Measurements from ENCODE around the gene PCA3.

PCA3 gene

GRCh38 chr9:76744336-76744735 is 19.9 kb upstream of the PCA3 start:
- no peak for DNase-seq (ENCODE audit: low read depth, low spot score)
- in situ Hi-C loops (cut with HindIII; ENCODE audit: low sequenced_read_pairs), result no loop called here
- TF ChIP-seq CTCF (IDR thresholded peaks at IDR 0.05; ENCODE audit: low read depth, low read length), result no peak

GRCh38 chr9:76751001-76751400 is 13.2 kb upstream of the PCA3 start:
- DNase-seq (ENCODE audit: low read depth, low spot score), result no peak
- TF ChIP-seq CTCF (IDR thresholded peaks at IDR 0.05; ENCODE audit: low read depth, low read length), result no peak
- in situ Hi-C loops (cut with HindIII; ENCODE audit: low sequenced_read_pairs), result no loop called here
- no peak overlapping the region for H3K4me3 ChIP-seq (ENCODE audit: low read depth, low read length)

More at GRCh38 chr9:76744336-76744735, 19.9 kb upstream of the PCA3 start:
- no peak overlapping the region for H3K4me3 ChIP-seq (ENCODE audit: low read depth, low read length)

- in situ Hi-C loops (cut with HindIII; ENCODE audit: low sequenced_read_pairs), result no loop called here
- DNase-seq (ENCODE audit: low read depth, low spot score), result peak; percentile 19
- H3K4me3 ChIP-seq (ENCODE audit: low read depth, low read length), result no peak overlapping the region
- TF ChIP-seq CTCF (IDR thresholded peaks at IDR 0.05; ENCODE audit: low read depth, low read length), result peak; percentile 41
Observed at GRCh38 chr9:76756268-76756640, 8.0 kb upstream of the PCA3 start.

GRCh38 chr9:76756941-76757673 is 7.1 kb upstream of the PCA3 start:
- in situ Hi-C loops (cut with HindIII; ENCODE audit: low sequenced_read_pairs), result no loop called here
- no peak for TF ChIP-seq CTCF (IDR thresholded peaks at IDR 0.05; ENCODE audit: low read depth, low read length)
- no peak for DNase-seq (ENCODE audit: low read depth, low spot score)
- H3K4me3 ChIP-seq (ENCODE audit: low read depth, low read length), result no peak overlapping the region

GRCh38 chr9:76758476-76758875 is 5.8 kb upstream of the PCA3 start:
- no peak for TF ChIP-seq CTCF (IDR thresholded peaks at IDR 0.05; ENCODE audit: low read depth, low read length)
- H3K4me3 ChIP-seq (ENCODE audit: low read depth, low read length), result no peak overlapping the region
- in situ Hi-C loops (cut with HindIII; ENCODE audit: low sequenced_read_pairs), result no loop called here
- peak; percentile 1 for DNase-seq (ENCODE audit: low read depth, low spot score)

GRCh38 chr9:76759732-76760131 is 4.5 kb upstream of the PCA3 start:
- in situ Hi-C loops (cut with HindIII; ENCODE audit: low sequenced_read_pairs), result no loop called here
- TF ChIP-seq CTCF (IDR thresholded peaks at IDR 0.05; ENCODE audit: low read depth, low read length), result no peak
- H3K4me3 ChIP-seq (ENCODE audit: low read depth, low read length), result no peak overlapping the region
- no peak for DNase-seq (ENCODE audit: low read depth, low spot score)

All from astrocyte of the spinal cord (primary cell).